ENCODE measurements around the gene ANO2.

Gene ANO2

GRCh38 chr12:5518584-5519365 lies 426.3 kb downstream of the ANO2 start:
- DNase-seq (ENCODE audit: low read depth, low spot score): no peak

GRCh38 chr12:5516371-5517241 lies 428.5 kb downstream of the ANO2 start:
- no peak for DNase-seq (ENCODE audit: low read depth, low spot score)

- no peak for DNase-seq (ENCODE audit: low read depth, low spot score)
Measured at GRCh38 chr12:5515458-5515857, 429.6 kb downstream of the ANO2 start.

- no peak for DNase-seq (ENCODE audit: low read depth, low spot score)
Measured at GRCh38 chr12:5514545-5514944, 430.5 kb downstream of the ANO2 start.

- DNase-seq (ENCODE audit: low read depth, low spot score): no peak
Measured at GRCh38 chr12:5514016-5514415, 431.0 kb downstream of the ANO2 start.

GRCh38 chr12:5513406-5513805 lies 431.7 kb downstream of the ANO2 start:
- no peak for DNase-seq (ENCODE audit: low read depth, low spot score)

All from iPS DF 19.7 (cell line).